HG02852 (cell line): Measurements from ENCODE around the gene SFXN1.

Experiments
- ATAC-seq: cut with Tn5 transposase; IDR thresholded peaks from one replicate; pipeline ENCODE4 v1.9.1; 2021; ENCODE audit warnings: mild to moderate bottlenecking, moderate library complexity; ENCODE audit not compliant: unreplicated experiment

Gene SFXN1

DNA sequence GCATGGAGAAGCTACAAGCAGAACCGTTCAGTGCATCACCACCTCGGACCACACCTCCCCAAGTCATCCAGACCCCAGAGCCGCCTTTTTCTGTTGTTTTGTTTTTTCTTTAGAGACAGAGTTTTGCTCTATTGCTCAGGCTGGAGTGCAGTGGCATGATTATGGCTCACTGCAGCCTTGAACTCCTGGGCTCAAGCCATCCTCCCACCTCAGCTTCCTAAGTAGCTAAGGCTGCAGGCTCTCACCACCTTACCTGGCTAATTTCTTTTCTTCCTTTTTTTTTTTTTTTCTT is 13.5 kb upstream of the SFXN1 start:
- ATAC-seq = no peak

DNA sequence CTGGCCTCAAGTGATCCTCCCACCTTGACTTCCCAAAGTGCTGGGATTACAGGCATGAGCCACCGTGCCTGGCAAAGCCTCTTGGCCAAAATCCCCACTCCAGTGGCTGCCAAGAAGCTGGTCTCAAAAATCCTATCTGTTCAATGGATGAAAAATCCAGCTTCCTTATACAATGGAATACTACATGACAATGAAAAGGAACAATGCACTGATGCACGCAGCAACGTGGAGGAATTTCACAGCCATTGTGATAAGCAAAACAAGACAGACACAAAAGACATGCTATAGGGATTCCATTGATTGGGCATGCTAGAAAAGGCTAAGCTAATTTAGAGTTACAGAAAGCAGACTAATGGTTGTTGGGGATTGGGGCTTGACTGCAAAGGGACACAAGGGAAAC is 13.1 kb upstream of the SFXN1 start:
- no peak for ATAC-seq

DNA sequence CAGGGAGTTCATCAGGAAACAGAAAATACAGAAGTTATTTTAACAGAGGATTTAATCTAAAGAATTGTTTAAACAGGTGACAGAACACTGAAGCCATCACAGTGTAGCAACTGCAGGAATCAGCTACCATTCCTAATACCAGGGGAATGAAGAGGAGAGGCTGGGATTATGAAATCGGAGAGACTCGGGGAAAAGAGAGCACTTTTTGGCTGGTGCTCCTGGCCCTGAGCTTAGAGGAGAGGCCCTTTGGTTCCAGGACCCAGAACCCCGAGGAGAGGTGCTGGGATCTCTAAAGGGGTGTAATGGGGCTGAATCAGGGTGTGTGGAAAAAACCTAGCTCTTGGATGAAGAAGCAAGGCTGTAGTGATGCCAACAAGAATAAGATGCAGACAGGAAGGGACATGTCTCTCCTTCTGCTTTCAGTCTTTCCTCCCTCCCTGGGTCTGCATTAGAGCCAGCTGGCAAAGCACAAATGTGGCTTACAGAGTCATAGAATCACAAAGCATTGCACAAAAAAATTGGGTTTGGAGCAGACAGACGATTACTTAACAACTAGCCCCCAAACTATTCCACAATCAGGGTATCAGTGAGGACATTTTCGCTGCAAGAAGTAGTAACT is 11.6 kb upstream of the SFXN1 start:
- ATAC-seq = no peak

DNA sequence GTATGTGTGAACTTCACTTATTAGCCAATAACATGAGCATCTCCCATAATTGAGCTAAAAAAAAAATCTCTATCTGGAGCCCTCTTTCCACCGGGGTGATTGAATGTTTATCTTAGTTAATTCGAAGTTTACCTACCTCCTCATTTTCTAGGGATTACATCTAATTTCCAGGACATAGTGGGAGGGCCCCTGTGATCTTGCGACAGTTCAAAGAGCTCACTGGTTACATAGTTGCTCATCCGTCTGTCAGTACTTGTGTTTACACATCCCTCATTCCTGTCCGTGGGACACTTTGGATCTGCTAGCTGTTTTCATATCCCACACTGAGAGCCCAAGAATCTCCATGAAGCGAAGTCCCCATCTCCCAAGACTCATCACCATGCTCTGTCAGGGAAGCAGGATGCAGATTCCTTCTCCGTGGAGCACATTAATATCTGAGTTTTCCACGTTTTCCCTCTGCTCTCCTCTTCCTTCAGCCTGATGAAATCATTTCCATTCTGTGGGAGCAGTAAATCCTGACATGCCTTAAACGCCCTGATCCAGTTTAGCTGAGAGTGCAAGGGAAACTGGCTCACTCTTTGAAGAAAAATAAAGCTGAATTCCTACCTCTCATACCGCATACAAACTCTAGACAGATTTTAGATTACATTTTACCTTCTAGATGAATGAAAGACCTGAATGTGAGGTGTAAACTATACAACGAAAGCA is 10.2 kb upstream of the SFXN1 start:
- ATAC-seq = no peak

DNA sequence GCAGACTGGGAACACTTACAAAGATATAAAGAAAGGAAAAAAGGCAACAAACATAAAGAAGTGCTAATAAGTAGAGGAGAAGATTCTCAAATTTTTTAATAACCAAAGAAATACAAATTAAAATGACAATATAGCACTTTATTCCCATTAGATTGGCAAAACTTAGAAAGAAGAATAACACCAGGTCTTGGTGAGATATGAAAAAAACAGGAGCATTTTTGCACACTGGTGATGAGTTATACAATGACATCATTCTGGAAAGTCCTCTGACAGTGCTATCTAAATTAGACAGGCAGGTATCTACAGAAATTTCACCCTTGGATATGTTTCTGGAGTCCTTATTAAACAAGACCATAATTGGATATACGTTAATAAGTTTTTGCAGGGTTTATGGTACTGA is 9.5 kb upstream of the SFXN1 start:
- no peak for ATAC-seq

DNA sequence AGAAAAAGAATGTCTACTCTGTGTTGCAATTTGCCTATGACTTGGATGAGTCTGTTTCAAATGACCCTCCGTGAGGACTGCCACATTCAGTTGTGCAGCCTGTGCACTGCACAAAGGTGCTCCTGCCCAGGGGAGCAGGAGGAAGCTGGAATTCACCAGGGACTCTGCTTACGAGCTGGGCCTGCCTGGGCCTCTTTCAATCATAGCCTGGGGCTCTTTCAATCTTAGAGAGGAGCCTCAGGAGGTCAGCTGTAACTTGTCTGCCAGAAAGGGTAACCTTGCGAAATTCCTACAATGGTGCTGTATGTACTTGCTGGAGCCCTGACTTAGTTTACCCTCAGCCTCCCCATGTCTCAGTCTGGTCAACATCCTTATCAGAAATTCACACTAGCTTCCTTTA is 8.4 kb upstream of the SFXN1 start:
- ATAC-seq = no peak

DNA sequence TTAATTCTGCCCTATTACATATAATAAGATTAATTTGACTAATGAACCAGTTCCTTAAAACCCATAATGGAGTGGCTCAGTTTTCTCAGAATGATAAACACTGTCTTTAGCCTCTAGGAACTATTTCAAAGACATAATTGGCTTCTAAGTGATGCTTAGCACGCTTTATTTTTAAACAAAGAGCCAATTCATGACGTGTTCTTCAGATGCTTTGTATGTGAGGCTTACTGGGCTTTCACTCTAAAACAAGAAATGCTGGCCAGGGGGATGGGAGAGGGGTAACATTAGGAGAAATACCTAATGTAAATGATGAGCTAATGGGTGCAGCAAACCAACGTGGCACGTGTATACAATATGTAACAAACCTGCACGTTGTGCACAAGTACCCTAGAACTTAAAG is 7.6 kb upstream of the SFXN1 start:
- no peak for ATAC-seq

DNA sequence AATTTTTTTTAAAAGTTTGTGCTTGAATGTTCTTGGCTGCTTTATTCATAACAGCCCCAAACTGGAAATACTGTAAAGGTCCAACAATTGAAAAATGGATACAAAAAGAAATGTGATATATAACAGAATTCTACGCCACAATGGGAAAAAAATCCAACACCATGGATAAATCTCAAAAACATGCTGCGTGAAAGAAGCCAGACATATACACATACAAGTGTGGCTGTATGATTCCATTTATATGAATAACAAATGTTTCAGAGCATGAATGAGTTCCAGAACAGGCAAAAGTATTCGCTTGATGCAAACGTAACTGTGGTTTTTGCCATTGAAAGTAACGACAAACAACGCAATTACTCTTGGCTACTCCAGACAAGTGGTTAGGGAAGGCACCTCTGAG is 7.2 kb upstream of the SFXN1 start:
- no peak for ATAC-seq

DNA sequence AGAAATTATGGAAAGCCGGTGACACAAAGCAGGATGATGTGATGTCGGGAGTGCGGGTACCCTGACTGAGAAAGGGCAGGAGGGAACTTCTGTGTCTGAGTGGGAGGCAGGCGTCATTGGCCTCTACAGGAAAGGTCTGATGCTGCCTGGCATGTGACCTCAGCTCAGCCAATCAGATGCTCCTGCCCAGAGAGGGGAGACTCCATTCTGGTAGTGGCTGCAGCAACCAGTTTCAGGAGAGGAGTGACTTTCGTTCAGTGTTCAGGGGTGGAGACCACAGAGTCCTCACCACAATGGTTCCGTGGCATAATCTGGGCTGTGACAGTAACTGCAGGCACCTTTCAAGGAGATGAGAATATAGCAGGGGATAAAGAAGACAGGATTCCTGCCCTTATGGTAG is 6.7 kb upstream of the SFXN1 start:
- no peak for ATAC-seq

DNA sequence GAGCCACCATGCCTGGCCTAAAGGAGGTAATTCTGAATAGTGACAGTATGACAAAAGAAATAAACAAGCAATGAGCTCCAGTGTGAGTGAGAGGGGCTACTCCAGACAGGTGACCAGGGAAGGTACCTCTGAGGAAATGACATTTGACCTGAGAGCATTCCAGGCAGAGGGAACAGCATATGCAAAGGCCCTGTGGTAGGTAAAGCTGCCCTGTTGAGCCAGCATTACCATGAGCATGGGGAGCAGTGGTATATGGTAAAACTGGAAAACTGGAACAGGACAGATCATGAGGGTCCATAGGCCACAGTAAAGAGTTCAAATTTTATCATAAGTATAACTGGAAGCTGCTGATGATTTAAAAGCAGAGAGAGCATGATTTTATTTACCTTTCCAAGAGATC is 6.0 kb upstream of the SFXN1 start:
- no peak for ATAC-seq

DNA sequence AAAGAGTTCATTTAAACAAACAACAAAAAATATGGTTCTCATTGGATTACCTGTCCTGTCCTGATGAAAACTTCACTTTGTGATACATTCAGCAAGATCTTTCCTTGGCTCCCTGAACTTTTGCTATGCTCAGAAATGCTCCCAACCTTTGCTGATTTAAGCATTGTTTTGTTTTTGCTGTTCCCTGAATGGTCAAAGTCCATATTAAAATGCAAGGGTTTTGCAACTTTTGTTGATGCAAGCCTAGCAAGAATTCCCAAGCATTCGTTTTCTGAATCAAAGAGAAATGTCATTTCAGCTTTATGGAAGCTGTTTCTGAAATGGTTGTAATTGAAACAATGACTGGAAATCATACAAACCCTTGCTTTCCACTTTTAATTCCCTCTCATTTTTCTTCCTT is 3.1 kb upstream of the SFXN1 start:
- no peak for ATAC-seq

DNA sequence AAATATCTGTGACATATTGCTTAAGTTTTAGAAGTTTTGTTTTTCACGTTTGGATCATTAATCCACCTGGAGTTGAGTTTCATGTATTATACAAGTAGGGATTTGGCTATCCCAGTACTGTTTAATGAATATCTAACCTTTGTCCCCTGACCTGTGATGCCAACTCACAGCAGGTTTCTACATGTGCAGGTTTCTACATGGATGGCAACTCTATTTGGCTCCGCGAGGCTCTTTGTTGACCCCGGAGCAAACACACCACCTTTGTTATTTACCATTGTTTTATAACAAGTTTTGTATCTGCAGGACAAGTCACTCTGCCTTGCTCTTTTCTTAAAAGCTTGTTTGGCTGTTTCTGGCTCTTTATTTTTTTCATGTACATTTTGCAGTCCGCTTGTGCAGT is 920 bp upstream of the SFXN1 start:
- ATAC-seq = no peak

DNA sequence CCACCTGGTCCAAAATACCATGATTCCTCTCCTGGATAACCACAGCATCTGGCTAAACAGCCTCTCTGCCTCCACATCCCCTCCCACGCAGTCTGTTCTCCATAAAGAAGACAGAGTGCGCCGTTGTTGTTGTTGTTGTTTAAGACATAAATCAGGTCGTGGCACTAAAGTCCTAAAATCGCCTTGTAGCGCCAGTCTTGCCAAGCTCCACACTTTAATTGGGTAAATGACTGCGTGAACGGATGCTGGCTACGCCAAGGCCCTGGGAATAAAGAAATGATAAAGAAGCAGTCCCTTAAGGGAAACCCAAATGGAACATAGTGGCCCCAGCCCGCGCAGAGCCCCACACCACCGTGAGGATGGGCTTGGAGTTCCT is 364 bp upstream of the SFXN1 start:
- ATAC-seq = no peak

DNA sequence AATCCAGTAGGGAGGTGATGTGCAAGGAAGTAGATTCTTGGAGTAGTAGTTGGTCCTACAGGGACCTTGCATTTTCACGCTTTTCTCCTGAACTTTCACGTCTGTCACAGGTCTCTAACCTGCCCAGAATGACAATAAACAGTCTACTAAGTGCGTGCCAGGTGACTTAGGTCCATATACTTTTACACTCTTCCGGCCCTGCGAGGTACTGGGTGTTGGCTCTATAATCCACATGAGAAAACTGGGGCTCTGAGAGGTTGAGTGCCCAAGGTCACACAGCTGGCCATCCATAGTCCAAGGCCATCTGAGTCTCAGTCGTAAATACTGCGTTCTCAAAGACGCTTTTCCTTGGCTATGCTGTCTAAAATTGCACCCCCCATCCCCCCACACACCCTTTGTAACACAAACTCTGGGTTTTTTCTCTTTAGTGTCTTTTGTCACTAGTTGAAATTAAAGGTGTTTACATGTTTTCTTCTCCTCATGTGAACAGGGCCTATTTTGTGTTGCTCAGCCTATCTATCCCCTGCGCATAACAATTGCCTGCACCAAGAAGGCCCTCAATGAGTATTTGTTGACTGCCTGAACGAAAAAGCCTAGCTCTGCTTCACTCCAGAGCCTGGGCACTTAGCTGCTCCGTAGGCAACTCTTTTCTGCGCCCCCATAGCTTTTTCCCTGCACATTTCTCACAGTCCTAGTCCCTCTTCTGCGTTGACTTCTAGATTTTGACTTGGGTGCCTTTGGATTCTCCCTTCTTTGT is 943 bp downstream of the SFXN1 start:
- peak; percentile 11 for ATAC-seq

DNA sequence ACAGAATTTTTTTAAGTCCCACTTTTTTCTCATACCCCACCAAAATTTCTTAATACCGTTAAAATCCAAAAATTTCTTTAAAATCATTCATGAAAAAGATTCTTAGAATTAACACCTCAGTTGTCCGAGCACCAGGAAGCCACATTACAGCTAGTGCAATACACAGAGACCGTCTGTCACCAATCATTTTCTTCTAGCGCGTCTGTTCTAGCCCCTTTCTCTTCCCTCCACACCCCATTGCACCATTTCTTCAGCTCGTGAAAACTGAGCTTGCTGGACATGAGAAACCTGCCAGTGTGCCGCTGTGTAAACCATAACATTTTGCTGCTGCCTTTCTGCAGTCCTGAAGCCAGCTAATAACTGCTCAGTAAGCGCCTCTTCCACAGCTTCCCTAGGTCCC is 5.0 kb downstream of the SFXN1 start:
- ATAC-seq = no peak

DNA sequence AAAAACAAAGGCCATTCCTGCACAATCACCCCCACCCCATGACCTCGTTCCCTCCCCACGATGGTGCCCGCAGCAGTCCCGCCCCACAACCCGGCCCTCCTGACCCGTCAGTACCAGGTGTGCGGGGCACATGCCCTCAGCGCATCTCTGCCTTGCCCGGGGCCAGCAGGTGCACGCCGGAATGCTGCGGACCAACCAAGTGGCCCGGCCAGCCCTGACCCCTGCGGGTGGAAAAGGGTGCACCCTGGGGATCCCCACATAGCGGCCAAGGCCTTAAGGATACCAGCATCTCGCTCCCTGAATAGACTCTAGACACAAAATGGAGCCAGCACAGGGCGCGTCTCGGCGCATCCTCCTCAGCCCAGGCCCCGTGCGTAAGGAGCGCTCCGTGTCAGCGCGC is 6.0 kb downstream of the SFXN1 start:
- ATAC-seq = no peak

DNA sequence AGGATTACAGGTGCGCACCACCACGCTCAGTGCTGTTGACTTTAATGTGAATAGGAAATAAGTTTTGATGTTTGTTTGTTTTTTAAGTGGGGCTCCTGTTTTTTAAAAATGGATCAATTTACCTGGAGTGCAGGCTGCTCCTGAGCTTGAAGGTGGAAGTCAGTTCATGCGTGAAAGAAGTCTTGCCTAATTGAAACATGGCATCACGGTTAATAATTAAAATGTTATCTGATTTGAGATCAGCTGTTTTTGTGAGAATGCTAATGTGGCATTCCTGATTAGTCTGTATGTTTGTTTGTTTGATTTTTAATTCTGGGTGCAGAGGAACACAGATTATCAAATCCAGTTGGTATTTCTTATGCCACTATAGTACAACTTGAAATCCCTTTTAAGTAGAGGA is 6.5 kb downstream of the SFXN1 start:
- no peak for ATAC-seq

DNA sequence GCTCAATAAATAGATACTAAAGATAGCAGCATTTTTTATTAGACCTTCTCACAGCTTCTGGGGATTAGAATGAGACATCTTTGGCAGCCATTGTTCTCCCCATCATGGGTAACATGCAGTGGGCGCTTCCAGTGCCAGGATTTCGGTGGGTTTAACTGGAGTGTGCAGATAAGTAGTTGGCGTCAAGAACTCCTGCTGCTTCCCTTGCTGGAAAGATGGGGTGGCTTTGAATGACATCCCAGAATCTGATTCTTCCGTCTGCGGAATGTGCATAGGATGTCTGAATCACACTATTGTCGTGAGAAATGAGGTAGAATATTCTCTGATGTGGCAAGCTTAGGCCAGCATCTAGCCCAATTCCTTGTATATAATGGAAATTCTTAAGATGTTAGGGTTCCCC is 7.3 kb downstream of the SFXN1 start:
- no peak for ATAC-seq

DNA sequence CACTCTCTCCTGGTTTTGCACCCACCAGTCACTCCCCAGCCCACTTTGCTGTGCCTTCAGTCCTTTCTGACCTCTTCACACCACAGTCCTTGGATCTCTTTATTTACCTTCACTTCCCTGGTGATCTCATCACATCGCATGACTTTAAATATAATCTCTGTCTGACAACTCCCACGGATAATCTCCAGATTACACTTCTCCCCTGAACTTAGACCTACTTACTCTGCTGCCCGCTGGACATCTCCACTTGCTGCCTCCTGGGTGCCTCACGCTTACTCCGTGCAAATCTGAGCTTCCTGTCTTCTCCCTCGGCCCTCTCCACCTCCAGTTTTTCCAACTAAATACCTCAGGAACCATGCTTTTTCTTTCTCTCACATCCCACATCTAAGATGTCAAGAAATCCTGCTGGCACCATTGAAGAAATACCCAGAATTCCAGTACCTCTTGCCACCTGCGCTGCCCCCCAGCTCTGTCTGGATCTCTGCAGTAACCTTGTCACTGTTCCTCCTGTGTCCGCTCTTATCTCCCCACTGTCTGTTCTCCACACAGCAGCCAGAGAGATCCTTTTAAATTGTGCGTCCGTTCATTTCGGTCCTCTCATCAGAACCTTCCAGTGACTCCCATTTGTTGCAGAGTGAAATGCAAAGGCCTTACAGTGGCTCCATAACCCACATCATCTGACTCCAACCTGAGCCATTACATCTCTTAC is 9.3 kb downstream of the SFXN1 start:
- ATAC-seq = no peak

DNA sequence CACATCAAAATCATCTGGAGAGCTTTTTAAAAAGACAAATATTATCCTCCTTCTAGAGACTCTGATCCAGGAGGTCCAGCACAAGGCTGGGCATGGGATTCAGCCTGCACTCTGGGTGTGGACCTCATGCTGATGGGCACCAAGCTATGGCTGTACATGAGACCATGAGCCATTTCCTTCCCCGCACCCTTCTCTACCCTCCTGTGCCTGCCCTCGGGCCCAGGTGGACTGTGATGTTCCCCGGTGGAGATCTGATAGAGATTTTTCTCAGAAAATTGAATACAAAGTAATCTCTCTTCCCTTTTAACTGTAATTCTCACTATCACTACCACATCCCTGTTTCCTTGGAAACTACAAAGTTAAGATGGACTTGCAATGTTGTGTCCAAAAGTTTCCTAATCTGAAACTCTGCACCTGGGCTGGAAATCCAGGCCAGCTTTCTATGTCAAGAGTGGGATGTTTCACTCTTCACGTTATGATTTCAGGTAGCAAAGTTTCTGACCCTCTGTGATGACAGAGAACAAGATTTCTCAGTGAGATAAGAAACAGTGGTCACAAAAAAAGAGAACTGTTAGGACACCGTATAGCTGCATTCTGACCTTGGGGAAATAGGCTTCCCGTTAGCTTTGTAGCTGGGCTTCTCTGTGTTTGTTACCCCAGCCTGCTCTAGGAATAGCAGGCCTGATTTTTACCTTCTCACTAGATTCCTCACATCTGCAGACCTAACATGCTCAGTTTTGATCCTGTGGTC is 11.5 kb downstream of the SFXN1 start:
- ATAC-seq = no peak

DNA sequence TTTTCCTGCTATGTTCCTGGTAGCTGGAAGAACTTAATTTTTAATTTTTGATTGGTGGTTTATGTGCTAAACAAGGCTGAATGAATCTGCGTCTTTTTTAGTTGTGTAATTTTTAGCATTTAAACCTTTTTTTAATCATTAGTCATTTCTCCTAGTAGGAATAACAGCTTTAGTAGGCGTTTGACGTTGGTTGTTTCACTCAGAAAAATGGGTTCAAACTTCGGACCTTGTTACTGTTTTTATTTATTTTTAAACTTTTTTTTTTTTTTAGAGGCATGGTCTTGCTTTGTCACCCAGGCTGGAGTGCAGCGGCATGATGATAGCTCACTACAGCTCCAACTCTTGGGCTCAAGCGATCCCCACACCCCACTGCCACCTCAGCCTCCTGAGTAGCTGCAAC is 12.9 kb downstream of the SFXN1 start:
- ATAC-seq = no peak
